GM23338 (cell line): ENCODE results near the gene FANK1. TPM values are rescaled to one million over a fixed set of nuclear protein-coding genes. Genes with fewer than 3 reads are reported as not detected.

ENCODE experiments used
- ATAC-seq: fragments of 200-7000 bp; cut with Tn5 transposase; 3 replicates; pipeline ENCODE4 v1.9.1; 2020
- DNase-seq: peaks from one replicate; pipeline ENCODE4 v3.0.0-alpha.2; 2015; ENCODE audit warnings: low spot score
- H2AFZ ChIP-seq: fragments of 200-600 bp; sonication (generic); 2 replicates; pipeline ENCODE4 v1.8.0; 2016; ENCODE audit warnings: antibody characterized with exemption, mild to moderate bottlenecking, moderate library complexity
- H3F3A ChIP-seq: fragments of 200-600 bp; sonication (generic); replicated peaks from 2 replicates; pipeline ENCODE4 v1.8.0; 2017; ENCODE audit warnings: antibody characterized with exemption, mixed run types, low read depth
- H3K27ac ChIP-seq: fragments of 200-600 bp; sonication (generic); 2 replicates; pipeline ENCODE4 v1.6.1; 2016; ENCODE audit warnings: low read depth
- H3K27me3 ChIP-seq: fragments of 200-600 bp; sonication (generic); 2 replicates; pipeline ENCODE4 v1.8.0; 2016; ENCODE audit warnings: mild to moderate bottlenecking, mixed run types, moderate library complexity; ENCODE audit not compliant: insufficient read depth
- H3K36me3 ChIP-seq: fragments of 200-600 bp; sonication (generic); 2 replicates; pipeline ENCODE4 v1.8.0; 2016; ENCODE audit warnings: mild to moderate bottlenecking; ENCODE audit not compliant: insufficient read depth
- H3K4me1 ChIP-seq: fragments of 200-600 bp; sonication (generic); 2 replicates; pipeline ENCODE4 v1.8.0; 2016; ENCODE audit warnings: mild to moderate bottlenecking, moderate library complexity; ENCODE audit not compliant: insufficient read depth
- H3K4me2 ChIP-seq: fragments of 200-600 bp; sonication (generic); 2 replicates; pipeline ENCODE4 v1.7.1; 2017; ENCODE audit warnings: mixed run types
- H3K4me3 ChIP-seq: fragments of 200-600 bp; sonication (generic); 2 replicates; pipeline ENCODE4 v1.6.1; 2016; ENCODE audit warnings: mixed run types
- H3K79me2 ChIP-seq: fragments of 200-600 bp; sonication (generic); replicated peaks from 2 replicates; pipeline ENCODE4 v1.8.0; 2017; ENCODE audit warnings: mild to moderate bottlenecking; ENCODE audit not compliant: insufficient read depth
- H3K9me2 ChIP-seq: fragments of 200-600 bp; sonication (generic); 2 replicates; pipeline ENCODE4 v1.8.0; 2017; ENCODE audit not compliant: insufficient read depth
- H4K20me1 ChIP-seq: fragments of 200-600 bp; sonication (generic); replicated peaks from 2 replicates; pipeline ENCODE4 v1.8.0; 2017; ENCODE audit warnings: mild to moderate bottlenecking; ENCODE audit not compliant: insufficient read depth
- H3K27ac Mint-ChIP-seq: 2 replicates; pipeline ENCODE4 v1.8.0; 2020; ENCODE audit warnings: inconsistent platforms, mild to moderate bottlenecking, moderate library complexity, mixed read lengths
- H3K27me3 Mint-ChIP-seq: 3 replicates; pipeline ENCODE4 v1.8.0; 2022; ENCODE audit warnings: low read depth, mild to moderate bottlenecking, moderate library complexity, mixed read lengths, inconsistent platforms; ENCODE audit not compliant: insufficient read depth, poor library complexity
- H3K36me3 Mint-ChIP-seq: 3 replicates; pipeline ENCODE4 v1.8.0; 2021; ENCODE audit warnings: low read depth, mild to moderate bottlenecking, inconsistent platforms, moderate library complexity, mixed read lengths
- H3K4me1 Mint-ChIP-seq: 3 replicates; pipeline ENCODE4 v1.8.0; 2020; ENCODE audit warnings: mild to moderate bottlenecking, inconsistent platforms, mixed read lengths
- H3K4me3 Mint-ChIP-seq: 3 replicates; pipeline ENCODE4 v1.8.0; 2021; ENCODE audit warnings: moderate library complexity, mild to moderate bottlenecking, inconsistent platforms, mixed read lengths
- H3K9me3 Mint-ChIP-seq: 3 replicates; pipeline ENCODE4 v1.8.0; 2020; ENCODE audit warnings: moderate library complexity, mild to moderate bottlenecking, inconsistent platforms, mixed read lengths
- CREB1 ChIP-seq: fragments of 250-450 bp; sonication (Bioruptor Pico); IDR thresholded peaks from 2 replicates; pipeline ENCODE4 v1.5.0; 2020; ENCODE audit warnings: low read depth, mild to moderate bottlenecking, moderate library complexity
- EZH2phosphoT487 ChIP-seq: fragments of 200-600 bp; sonication (generic); IDR thresholded peaks from one replicate; pipeline ENCODE4 v1.8.1; 2018; ENCODE audit warnings: antibody characterized with exemption; ENCODE audit not compliant: unreplicated experiment
- JUNB ChIP-seq: IDR thresholded peaks from one replicate; pipeline ENCODE4 v1.6.1; 2016; ENCODE audit warnings: antibody characterized with exemption; ENCODE audit not compliant: unreplicated experiment
- NANOG ChIP-seq: IDR thresholded peaks from 2 replicates; pipeline ENCODE4 v1.6.1; 2016; ENCODE audit warnings: antibody characterized with exemption, borderline replicate concordance
- ZNF331 ChIP-seq: fragments of 250-450 bp; sonication (Bioruptor Pico); IDR thresholded peaks from 2 replicates; pipeline ENCODE4 v1.5.0; 2020; ENCODE audit warnings: low read depth, mild to moderate bottlenecking, moderate library complexity
- ZNF462 ChIP-seq: fragments of 250-450 bp; sonication (Bioruptor Pico); IDR thresholded peaks from 2 replicates; pipeline ENCODE4 v1.5.0; 2020; ENCODE audit warnings: mild to moderate bottlenecking, moderate library complexity
- polyA plus RNA-seq: library from polyadenylated mRNA; unstranded; fragments of >200 nt; fragmentation: Nextera tagmentation; extraction: Ambion mirVana; gene quantifications from 2 replicates; pipeline ENCODE4 v1.2.1, GENCODE V29; 2016
- total RNA-seq: library from RNA; depleted of rRNA; stranded (reverse); fragments of >200 nt; shearing (Covaris generic); gene quantifications from 2 replicates; pipeline ENCODE4 v1.2.3, GENCODE V29; 2014
- TF ChIP-seq, protein P1 (sequence below): IDR thresholded peaks from one replicate; pipeline ENCODE4 v1.6.1; 2018; ENCODE audit warnings: antibody characterized with exemption; ENCODE audit not compliant: unreplicated experiment

The FANK1 gene
- total and polyA plus RNA-seq, 2 experiments from 2014 or later, result 0.37 to 0.69 TPM

DNA sequence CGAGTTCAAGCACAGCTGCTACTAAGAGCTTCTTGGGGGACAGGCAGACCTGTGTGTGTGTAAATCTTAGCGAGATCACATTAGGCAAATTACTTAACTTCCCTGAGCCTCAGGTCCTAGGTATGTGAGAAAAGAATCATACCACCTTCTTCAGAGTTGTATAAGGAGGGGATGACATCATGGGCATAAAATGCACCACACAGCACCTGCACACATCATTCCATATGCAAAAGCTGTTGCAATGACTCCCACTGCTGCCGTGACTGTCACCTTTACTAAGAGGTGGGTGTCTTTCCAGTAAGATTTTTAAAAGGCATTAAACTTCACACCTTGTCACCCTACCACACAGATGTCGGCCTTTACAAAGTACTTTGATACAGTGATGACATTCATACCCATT lies 146.0 kb downstream of the FANK1 start (continued):
- TF ChIP-seq, protein P1, sequence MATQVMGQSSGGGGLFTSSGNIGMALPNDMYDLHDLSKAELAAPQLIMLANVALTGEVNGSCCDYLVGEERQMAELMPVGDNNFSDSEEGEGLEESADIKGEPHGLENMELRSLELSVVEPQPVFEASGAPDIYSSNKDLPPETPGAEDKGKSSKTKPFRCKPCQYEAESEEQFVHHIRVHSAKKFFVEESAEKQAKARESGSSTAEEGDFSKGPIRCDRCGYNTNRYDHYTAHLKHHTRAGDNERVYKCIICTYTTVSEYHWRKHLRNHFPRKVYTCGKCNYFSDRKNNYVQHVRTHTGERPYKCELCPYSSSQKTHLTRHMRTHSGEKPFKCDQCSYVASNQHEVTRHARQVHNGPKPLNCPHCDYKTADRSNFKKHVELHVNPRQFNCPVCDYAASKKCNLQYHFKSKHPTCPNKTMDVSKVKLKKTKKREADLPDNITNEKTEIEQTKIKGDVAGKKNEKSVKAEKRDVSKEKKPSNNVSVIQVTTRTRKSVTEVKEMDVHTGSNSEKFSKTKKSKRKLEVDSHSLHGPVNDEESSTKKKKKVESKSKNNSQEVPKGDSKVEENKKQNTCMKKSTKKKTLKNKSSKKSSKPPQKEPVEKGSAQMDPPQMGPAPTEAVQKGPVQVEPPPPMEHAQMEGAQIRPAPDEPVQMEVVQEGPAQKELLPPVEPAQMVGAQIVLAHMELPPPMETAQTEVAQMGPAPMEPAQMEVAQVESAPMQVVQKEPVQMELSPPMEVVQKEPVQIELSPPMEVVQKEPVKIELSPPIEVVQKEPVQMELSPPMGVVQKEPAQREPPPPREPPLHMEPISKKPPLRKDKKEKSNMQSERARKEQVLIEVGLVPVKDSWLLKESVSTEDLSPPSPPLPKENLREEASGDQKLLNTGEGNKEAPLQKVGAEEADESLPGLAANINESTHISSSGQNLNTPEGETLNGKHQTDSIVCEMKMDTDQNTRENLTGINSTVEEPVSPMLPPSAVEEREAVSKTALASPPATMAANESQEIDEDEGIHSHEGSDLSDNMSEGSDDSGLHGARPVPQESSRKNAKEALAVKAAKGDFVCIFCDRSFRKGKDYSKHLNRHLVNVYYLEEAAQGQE, result no peak
- TF ChIP-seq JUNB (no peak), ZNF331 (CRISPR knock-in tag) (no peak), ZNF462 (CRISPR knock-in tag) (no peak), CREB1 (CRISPR knock-in tag) (no peak)

- Histone ChIP-seq H3K36me3 (no peaks in the 10 kb centered on the region), H3K4me1 (peaks cover 3% of the 10 kb centered on the region; the same call in 1 of the 2 replicates), H4K20me1 (no peaks in the 10 kb centered on the region), H3K4me3 (no peak overlapping the region), H3K4me2 (no peak overlapping the region), H3K9me2 (no peaks in the 10 kb centered on the region), H3K79me2 (no peaks in the 10 kb centered on the region), H2AFZ (no peak overlapping the region), H3F3A (no peaks in the 10 kb centered on the region), H3K27ac (no peak overlapping the region), H3K27me3 (no peaks in the 10 kb centered on the region)
- Mint-ChIP-seq H3K4me3 (no peak overlapping the region), H3K9me3 (no peaks in the 10 kb centered on the region), H3K36me3 (no peaks in the 10 kb centered on the region), H3K4me1 (peaks cover 15% of the 10 kb centered on the region), H3K27ac (no peak overlapping the region), H3K27me3 (no peaks in the 10 kb centered on the region)
- no peak for DNase-seq
- no peak for ATAC-seq
- TF ChIP-seq EZH2phosphoT487 (no peak), NANOG (no peak)
These were observed 146.5 kb downstream of the FANK1 start for GRCh38 chr10:126042906-126043305.
